HepG2 (cell line): Measurements from ENCODE around the gene SPPL3. TPM values are rescaled to one million over a fixed set of nuclear protein-coding genes. Genes with fewer than 3 reads are reported as not detected.

Source experiments
- ATAC-seq: fragments of 200-7000 bp; cut with Tn5 transposase; 3 replicates; pipeline ENCODE4 v1.9.1; 2020; ENCODE audit warnings: mild to moderate bottlenecking, moderate library complexity
- BruUV-seq: library from RNA; stranded (reverse); fragments of 400-500 nt; replicated peaks from 2 replicates; lab custom pipeline; 2021; lab: Mats Ljungman, UMichigan
- CTCF ChIA-PET: fragments of 300-600 bp; formaldehyde crosslinking; extraction: SDS; loops from one replicate; lab custom pipeline; 2021; ENCODE audit warnings: low total read pairs, inconsistent platforms, low intra/inter-chr PET ratio; lab: Yijun Ruan, JAX
- POLR2A ChIA-PET: fragments of 350-600 bp; sonication (Branson Sonifier 250); formaldehyde crosslinking; loops from one replicate; lab custom pipeline; 2020; ENCODE audit warnings: antibody characterized with exemption, inconsistent platforms; lab: Yijun Ruan, JAX
- DNase-seq: peaks from one replicate; pipeline ENCODE4 v3.0.0-alpha.2; 2015; ENCODE audit warnings: low spot score
- FAIRE-seq: peaks from 3 replicates; lab custom pipeline; 2011; peaks lifted over from hg19 to GRCh38; lab: Jason Lieb, UNC
- H2AFZ ChIP-seq: one replicate; pipeline ENCODE4 v1.6.1; 2011; ENCODE audit warnings: low read length, inconsistent platforms
- H3K27ac ChIP-seq: fragments of 300-600 bp; 3 replicates; pipeline ENCODE4 v1.8.0; 2011; ENCODE audit warnings: mixed run types, mild to moderate bottlenecking, mixed read lengths, low read length, inconsistent platforms; ENCODE audit not compliant: insufficient read depth; ENCODE audit errors: extremely low read length
- H3K27me3 ChIP-seq, 2 experiments: fragments of 200-600 bp in 1 of 2; 2 replicates in 1 of 2; 3 replicates in 1 of 2; pipeline versions ENCODE4 v1.6.0 to v1.8.0; 2011; ENCODE audit warnings: low read length in 2 of 2, mild to moderate bottlenecking in 2 of 2, moderate library complexity in 2 of 2, inconsistent platforms in 1 of 2; ENCODE audit not compliant: insufficient read depth in 2 of 2, control insufficient read depth in 1 of 2
- H3K36me3 ChIP-seq, 2 experiments: fragments of 200-600 bp in 1 of 2; replicated peaks in 1 of 2; 2 replicates in 1 of 2; 3 replicates in 1 of 2; pipeline versions ENCODE4 v1.5.1 to v1.8.0; 2011; ENCODE audit warnings: low read length in 2 of 2, inconsistent platforms in 1 of 2; ENCODE audit not compliant: insufficient read depth in 2 of 2, control insufficient read depth in 1 of 2
- H3K4me1 ChIP-seq: 2 replicates; pipeline ENCODE4 v1.5.1; 2012; ENCODE audit warnings: low read length, inconsistent platforms; ENCODE audit not compliant: insufficient read depth
- H3K4me2 ChIP-seq: 2 replicates; pipeline ENCODE4 v1.6.0; 2011; ENCODE audit warnings: low read depth, low read length, inconsistent platforms
- H3K4me3 ChIP-seq, 3 experiments: fragments of 200-600 bp in 1 of 3; sonication (generic), shearing (Covaris generic) in 1 of 3; replicated peaks in 1 of 3; 2 replicates each; pipeline ENCODE4 v1.5.1; 2011 to 2016; ENCODE audit warnings: low read length in 3 of 3, inconsistent platforms in 2 of 3, low read depth in 2 of 3, mild to moderate bottlenecking in 2 of 3, control low read depth in 1 of 3, mixed read lengths in 1 of 3; ENCODE audit not compliant: insufficient read depth in 1 of 3
- H3K79me2 ChIP-seq: one replicate; pipeline ENCODE4 v1.6.1; 2011; ENCODE audit warnings: low read length, inconsistent platforms; ENCODE audit not compliant: insufficient read depth
- H3K9ac ChIP-seq: 2 replicates; pipeline ENCODE4 v1.6.0; 2011; ENCODE audit warnings: mild to moderate bottlenecking, low read depth, low read length, inconsistent platforms; ENCODE audit not compliant: insufficient read depth
- H3K9me3 ChIP-seq: 2 replicates; pipeline ENCODE4 v1.5.1; 2012; ENCODE audit warnings: mild to moderate bottlenecking, low read length
- H4K20me1 ChIP-seq: 2 replicates; pipeline ENCODE4 v1.6.0; 2011; ENCODE audit warnings: inconsistent platforms, mild to moderate bottlenecking, low read length, moderate library complexity; ENCODE audit not compliant: insufficient read depth
- ATF7 ChIP-seq, 2 experiments: fragments of 450-650 bp in 1 of 2; sonication (generic) in 1 of 2; formaldehyde crosslinking in 1 of 2; IDR thresholded peaks; 2 replicates each; pipeline versions ENCODE4 v1.4.0 to v1.6.1; 2016 to 2020; ENCODE audit warnings: antibody characterized with exemption in 1 of 2, mild to moderate bottlenecking in 1 of 2, missing genetic modification reagents in 1 of 2
- GABPA ChIP-seq, 2 experiments: IDR thresholded peaks; 2 replicates each; pipeline ENCODE4 v1.6.1; 2011 to 2016; ENCODE audit warnings: low read depth in 2 of 2, low read length in 1 of 2, missing biosample characterization in 1 of 2, missing genetic modification characterization in 1 of 2
- GABPB1 ChIP-seq: IDR thresholded peaks from 2 replicates; pipeline ENCODE4 v1.6.1; 2016; ENCODE audit warnings: mild to moderate bottlenecking, missing genetic modification reagents, moderate library complexity, missing compliant biosample characterization
- KDM4B ChIP-seq: sonication (generic); formaldehyde crosslinking; IDR thresholded peaks from 2 replicates; pipeline ENCODE4 v1.4.0; 2020; ENCODE audit warnings: missing genetic modification reagents
- MLXIP ChIP-seq: sonication (generic); formaldehyde crosslinking; IDR thresholded peaks from 2 replicates; pipeline ENCODE4 v1.9.0; 2021; ENCODE audit warnings: missing genetic modification reagents, borderline replicate concordance
- SALL1 ChIP-seq: sonication (generic); formaldehyde crosslinking; IDR thresholded peaks from 2 replicates; pipeline ENCODE4 v1.8.0; 2022; ENCODE audit warnings: mild to moderate bottlenecking, missing genetic modification reagents
- XRCC5 ChIP-seq: fragments of 200-400 bp; formaldehyde crosslinking; optimal IDR thresholded peaks from 2 replicates; pipeline ENCODE3; 2017; ENCODE audit warnings: mild to moderate bottlenecking, low read length
- WGBS: methylation state at CpG from one replicate; pipeline ENCODE4 v1.1.6; 2017; ENCODE audit warnings: low lambda C conversion rate; 5-methylcytosine and 5-hydroxymethylcytosine counted together
- in situ Hi-C: cut with HindIII; loops from 2 replicates; pipeline ENCODE4 v1.10.0; 2017; ENCODE audit warnings: low pct_unique_long_range_greater_than_20kb; ENCODE audit not compliant: extremely low pct_ligation_motif_present
- intact Hi-C: fragments of 100-400 bp; cut with micrococcal nuclease; formaldehyde crosslinking; loops from one replicate; pipeline ENCODE4 v1.10.0; 2022; ENCODE audit not compliant: unreplicated experiment
- polyA plus RNA-seq, 8 experiments: library from polyadenylated mRNA; depleted of rRNA in 3 of 8; stranded (reverse) in 7 of 8; unstranded in 1 of 8; fragments of >200 nt; fragmentation: Illumina TruSeq in 4 of 8; extraction: Trizol in 4 of 8; gene quantifications; 2 replicates each; pipeline versions ENCODE4 v1.2.1 to v1.2.3, GENCODE V29; 2011 to 2016; ENCODE audit warnings: low read depth in 4 of 8, missing spikeins in 1 of 8, mixed read lengths in 1 of 8; ENCODE audit not compliant: insufficient read depth in 1 of 8
- total RNA-seq, 5 experiments: library from RNA; depleted of rRNA; stranded (reverse); fragments of >200 nt; fragmentation: Illumina TruSeq; extraction: Trizol; gene quantifications; 2 replicates each; pipeline ENCODE4 v1.2.3, GENCODE V29; 2016; ENCODE audit warnings: low read depth in 1 of 5
- TF ChIP-seq, protein P1 (sequence below): sonication (generic); formaldehyde crosslinking; IDR thresholded peaks from 2 replicates; pipeline ENCODE4 v1.5.1; 2020; ENCODE audit warnings: mild to moderate bottlenecking, missing genetic modification reagents, moderate library complexity
- TF ChIP-seq, protein P2 (sequence below): sonication (generic); formaldehyde crosslinking; IDR thresholded peaks from 2 replicates; pipeline ENCODE4 v1.5.0; 2020; ENCODE audit warnings: mild to moderate bottlenecking, missing genetic modification reagents

Gene SPPL3
- total and polyA plus RNA-seq, 2 of the 13 experiments (the other 11 are each of a cell fraction or from before 2014, with no cell fraction given): 8.9 to 9.1 TPM

DNA sequence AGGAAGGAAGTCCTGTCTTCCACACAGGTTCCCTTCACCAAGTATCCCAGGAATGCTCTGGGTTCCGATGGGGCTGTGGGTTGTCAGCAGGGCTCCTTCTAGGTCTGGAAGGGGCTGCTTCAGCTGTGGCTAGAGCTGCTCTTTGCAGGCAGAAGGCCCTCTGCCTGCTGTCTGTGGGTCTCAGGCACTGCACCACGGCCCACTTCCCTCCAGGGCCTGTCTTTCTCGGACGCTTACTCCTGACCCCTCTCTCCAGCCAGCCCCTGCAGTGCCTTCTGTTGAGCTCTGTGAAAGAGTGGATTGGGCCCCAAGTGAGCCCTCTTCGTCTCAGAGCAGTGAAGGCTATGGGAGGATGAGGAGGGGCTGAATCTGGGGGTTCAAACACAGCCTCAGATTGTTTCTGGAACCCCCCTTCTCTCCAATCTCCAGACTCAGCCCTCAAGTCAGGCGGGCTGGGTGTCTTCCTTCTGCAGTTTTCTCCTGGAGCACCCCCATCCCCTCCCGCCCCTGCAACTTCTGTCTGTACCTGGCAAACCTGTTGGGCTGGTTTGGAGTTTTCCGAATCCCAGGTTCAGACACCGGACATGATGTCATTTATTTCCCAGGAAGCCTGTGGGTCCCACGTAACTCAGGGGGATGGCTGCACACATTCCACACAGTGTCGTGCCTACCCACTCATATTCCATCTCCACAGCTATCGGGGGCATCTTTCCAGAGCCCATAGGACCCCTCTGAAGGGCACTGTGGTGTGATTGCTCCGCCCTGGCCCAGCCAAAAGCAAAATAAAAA lies 24.9 kb upstream of the SPPL3 start:
- no peaks in the 10 kb centered on the region for H3K79me2 ChIP-seq
- in situ Hi-C loops (no loop called here), intact Hi-C loops (no loop called here)
- H3K4me1 ChIP-seq: peaks cover 32% of the 10 kb centered on the region
- H2AFZ ChIP-seq: no peak overlapping the region
- H3K4me3 ChIP-seq: peak overlapping the region; percentile 23 to 61 (median 38); a peak in 5 of 6 replicates
- peak overlapping the region; percentile 30; the same call in 1 of the 2 replicates for H3K9ac ChIP-seq
- TF ChIP-seq GABPA (IDR thresholded peaks at IDR 0.05; ENCODE audit: low read depth, low read length): no peak
- TF ChIP-seq GABPA (CRISPR knock-in tag; IDR thresholded peaks at IDR 0.05; ENCODE audit: low read depth): peak; percentile 75
- TF ChIP-seq, protein P1, sequence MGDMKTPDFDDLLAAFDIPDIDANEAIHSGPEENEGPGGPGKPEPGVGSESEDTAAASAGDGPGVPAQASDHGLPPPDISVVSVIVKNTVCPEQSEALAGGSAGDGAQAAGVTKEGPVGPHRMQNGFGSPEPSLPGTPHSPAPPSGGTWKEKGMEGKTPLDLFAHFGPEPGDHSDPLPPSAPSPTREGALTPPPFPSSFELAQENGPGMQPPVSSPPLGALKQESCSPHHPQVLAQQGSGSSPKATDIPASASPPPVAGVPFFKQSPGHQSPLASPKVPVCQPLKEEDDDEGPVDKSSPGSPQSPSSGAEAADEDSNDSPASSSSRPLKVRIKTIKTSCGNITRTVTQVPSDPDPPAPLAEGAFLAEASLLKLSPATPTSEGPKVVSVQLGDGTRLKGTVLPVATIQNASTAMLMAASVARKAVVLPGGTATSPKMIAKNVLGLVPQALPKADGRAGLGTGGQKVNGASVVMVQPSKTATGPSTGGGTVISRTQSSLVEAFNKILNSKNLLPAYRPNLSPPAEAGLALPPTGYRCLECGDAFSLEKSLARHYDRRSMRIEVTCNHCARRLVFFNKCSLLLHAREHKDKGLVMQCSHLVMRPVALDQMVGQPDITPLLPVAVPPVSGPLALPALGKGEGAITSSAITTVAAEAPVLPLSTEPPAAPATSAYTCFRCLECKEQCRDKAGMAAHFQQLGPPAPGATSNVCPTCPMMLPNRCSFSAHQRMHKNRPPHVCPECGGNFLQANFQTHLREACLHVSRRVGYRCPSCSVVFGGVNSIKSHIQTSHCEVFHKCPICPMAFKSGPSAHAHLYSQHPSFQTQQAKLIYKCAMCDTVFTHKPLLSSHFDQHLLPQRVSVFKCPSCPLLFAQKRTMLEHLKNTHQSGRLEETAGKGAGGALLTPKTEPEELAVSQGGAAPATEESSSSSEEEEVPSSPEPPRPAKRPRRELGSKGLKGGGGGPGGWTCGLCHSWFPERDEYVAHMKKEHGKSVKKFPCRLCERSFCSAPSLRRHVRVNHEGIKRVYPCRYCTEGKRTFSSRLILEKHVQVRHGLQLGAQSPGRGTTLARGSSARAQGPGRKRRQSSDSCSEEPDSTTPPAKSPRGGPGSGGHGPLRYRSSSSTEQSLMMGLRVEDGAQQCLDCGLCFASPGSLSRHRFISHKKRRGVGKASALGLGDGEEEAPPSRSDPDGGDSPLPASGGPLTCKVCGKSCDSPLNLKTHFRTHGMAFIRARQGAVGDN: peak; percentile 23; the same call in 1 of the 2 replicates
- TF ChIP-seq ATF7 (IDR thresholded peaks at IDR 0.05): no peak
- TF ChIP-seq ATF7 (CRISPR knock-in tag; IDR thresholded peaks at IDR 0.05): 0 out of 2 replicates have a peak, but pooled peaks have one; percentile 9
- TF ChIP-seq MLXIP (CRISPR knock-in tag): no peak
- TF ChIP-seq XRCC5: peak; percentile 43
- TF ChIP-seq GABPB1: peak; percentile 54; the same call in 1 of the 2 replicates
- TF ChIP-seq SALL1: 0 out of 2 replicates have a peak, but pooled peaks have one; percentile 15
- TF ChIP-seq, protein P2, sequence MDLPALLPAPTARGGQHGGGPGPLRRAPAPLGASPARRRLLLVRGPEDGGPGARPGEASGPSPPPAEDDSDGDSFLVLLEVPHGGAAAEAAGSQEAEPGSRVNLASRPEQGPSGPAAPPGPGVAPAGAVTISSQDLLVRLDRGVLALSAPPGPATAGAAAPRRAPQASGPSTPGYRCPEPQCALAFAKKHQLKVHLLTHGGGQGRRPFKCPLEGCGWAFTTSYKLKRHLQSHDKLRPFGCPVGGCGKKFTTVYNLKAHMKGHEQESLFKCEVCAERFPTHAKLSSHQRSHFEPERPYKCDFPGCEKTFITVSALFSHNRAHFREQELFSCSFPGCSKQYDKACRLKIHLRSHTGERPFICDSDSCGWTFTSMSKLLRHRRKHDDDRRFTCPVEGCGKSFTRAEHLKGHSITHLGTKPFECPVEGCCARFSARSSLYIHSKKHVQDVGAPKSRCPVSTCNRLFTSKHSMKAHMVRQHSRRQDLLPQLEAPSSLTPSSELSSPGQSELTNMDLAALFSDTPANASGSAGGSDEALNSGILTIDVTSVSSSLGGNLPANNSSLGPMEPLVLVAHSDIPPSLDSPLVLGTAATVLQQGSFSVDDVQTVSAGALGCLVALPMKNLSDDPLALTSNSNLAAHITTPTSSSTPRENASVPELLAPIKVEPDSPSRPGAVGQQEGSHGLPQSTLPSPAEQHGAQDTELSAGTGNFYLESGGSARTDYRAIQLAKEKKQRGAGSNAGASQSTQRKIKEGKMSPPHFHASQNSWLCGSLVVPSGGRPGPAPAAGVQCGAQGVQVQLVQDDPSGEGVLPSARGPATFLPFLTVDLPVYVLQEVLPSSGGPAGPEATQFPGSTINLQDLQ: no peak
- TF ChIP-seq KDM4B: no peak
- no peak for FAIRE-seq
- 35% methylated on average over 13 of the region's 13 CpGs for WGBS
- ChIA-PET POLR2A (interaction anchor here (1.5 kb wide), 1 partner anchor 22 kb away, joined by 5 read pairs; no protein-coding TSS in a partner anchor), CTCF (no interaction called here)
- no TSS peak for BruUV-seq
- H3K36me3 ChIP-seq: no peaks in the 10 kb centered on the region
- no peaks in the 10 kb centered on the region for H3K9me3 ChIP-seq
- peak; percentile 73 for ATAC-seq
- H3K4me2 ChIP-seq: peak overlapping the region; percentile 69
- no peaks in the 10 kb centered on the region; a peak in 1 of 5 replicates for H3K27me3 ChIP-seq
- H4K20me1 ChIP-seq: no peaks in the 10 kb centered on the region
- no peak for DNase-seq
- peak overlapping the region; percentile 34 for H3K27ac ChIP-seq
